Measurements from ENCODE around the gene U2AF1L4. TPM values are rescaled to one million over a fixed set of nuclear protein-coding genes. Genes with fewer than 3 reads are reported as not detected.

Gene U2AF1L4
- 10 to 100 TPM; 17.7 to 21.6 TPM for total RNA-seq
- long read RNA-seq, partial matches to known transcripts, result 1 of 2 reads
- long read RNA-seq, other reads (novel, unspliced or antisense), result 1 of 2 reads

DNA sequence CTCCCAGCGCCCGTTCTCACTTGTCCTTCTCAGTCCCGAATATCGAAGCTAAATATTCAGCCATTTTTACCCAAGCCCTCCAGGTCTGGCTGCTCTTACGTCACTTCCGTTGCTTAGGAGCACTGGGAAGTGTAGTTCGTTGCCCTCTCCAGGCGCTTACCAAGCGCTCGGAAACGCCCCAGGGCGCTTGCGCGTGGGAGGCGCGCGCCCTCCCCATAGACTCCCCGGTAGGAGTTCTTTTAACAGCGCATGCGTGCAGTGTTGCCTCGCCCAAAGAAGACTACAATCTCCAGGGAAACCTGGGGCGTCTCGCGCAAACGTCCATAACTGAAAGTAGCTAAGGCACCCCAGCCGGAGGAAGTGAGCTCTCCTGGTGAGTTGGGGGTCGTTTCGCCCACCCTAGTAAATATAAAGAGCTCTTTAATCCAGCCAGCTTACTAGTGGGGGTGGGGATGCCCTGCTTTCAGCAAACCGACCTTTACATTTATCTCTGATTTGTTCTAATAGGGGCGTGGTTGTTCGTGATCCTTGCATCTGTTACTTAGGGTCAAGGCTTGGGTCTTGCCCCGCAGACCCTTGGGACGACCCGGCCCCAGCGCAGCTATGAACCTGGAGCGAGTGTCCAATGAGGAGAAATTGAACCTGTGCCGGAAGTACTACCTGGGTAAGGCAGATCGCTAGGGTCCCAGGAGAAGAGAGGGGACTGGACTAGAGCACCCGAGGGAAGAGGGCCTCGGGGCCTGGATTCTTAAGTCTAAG lies at the start of gene U2AF1L4, which contains the start of gene PSENEN:
Gene U2AF1L4, minus strand, starts transcription at position 91 of the 759 bp plus-strand sequence. Its CDS starts 27 bp downstream, at position 64.
Gene PSENEN, plus strand, starts transcription at position 324 of the 759 bp plus-strand sequence. Its CDS starts 280 bp downstream, at position 604.
- intact Hi-C loops (cut with DNase I), result loop anchor here in 1 of 2 donors (10.0 kb wide), 1 partner anchor 189 kb away; the partner anchor contains the start of gene LRFN3

GRCh38 chr19:35793381-35794165 lies 48.4 kb upstream of the U2AF1L4 start:
- DNase-seq (no peak), ATAC-seq (no peak)
- intact Hi-C loops (cut with DNase I), result no loop called here

More for the DNA sequence above, at the start of gene U2AF1L4, which contains the start of gene PSENEN:
- DNase-seq (peak; percentile 97), ATAC-seq (peak; percentile 83 to 85)

DNA sequence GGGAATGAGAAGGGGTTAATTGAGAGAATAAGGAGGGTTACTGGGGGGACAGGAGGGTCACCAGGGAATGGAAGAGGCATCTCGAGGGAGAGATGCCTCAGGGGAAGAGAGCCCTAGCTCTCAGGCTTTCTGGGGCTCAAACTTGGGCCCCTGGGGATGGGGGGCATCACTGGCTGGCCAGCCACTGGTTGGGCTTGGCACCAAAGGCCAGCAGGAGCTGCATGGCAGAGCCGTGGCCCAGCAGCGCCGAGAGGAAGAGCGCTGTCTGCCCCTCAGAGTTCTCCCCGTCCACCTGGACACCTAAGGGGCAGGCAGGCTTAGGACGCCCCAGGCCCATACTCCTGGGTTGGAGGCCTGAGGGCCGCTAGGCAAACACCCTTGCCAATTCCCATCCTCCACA lies 47.7 kb upstream of the U2AF1L4 start:
- DNase-seq (no peak), ATAC-seq (no peak)
- intact Hi-C loops (cut with DNase I), result no loop called here

DNA sequence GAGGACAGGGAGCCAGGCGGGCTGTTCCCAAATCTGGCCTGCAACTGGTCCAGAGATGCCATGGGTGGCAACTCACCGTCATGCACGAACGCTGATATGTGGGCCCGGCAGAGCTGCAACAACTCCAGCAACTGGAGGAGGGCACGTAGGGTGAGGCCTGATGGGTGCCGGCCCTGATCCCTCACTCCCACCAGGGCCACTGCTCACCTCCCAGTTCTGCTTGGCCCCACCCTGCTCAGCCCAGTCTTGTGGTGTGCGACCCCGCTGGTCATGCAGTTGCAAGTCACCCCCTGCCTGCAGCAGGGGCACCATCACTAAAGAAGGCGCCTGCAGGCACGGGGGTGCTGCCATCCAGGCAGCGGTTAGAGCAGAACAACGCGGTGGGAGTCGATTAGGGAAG lies 47.1 kb upstream of the U2AF1L4 start:
- DNase-seq, result no peak
- intact Hi-C loops (cut with DNase I), result no loop called here
- ATAC-seq, result no peak

DNA sequence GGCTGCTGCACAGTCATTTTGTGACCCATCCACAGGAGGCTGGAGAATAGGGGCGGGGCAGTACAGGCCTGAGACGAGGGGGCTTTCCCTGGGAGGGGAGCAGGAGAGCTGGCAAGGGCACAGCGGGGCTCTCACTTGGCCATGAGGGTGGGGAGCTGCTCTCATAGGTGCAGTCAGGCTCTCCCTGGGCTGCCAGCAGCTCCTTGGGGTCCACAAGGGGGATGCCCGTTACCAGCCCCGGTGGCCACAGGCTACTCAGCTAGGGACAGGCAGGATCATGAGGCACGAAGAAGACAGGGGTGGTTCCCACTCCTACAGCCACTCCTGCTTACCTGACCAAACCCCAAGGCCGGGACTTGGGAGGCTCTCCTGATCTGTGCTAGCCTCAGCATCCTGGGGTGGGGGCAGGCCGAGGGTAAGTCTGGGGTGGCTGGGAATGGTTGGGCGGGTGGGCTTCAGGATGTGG lies 46.6 kb upstream of the U2AF1L4 start:
- intact Hi-C loops (cut with DNase I), result no loop called here
- ATAC-seq (no peak), DNase-seq (no peak)

- intact Hi-C loops (cut with DNase I), result no loop called here
- DNase-seq (no peak), ATAC-seq (no peak)
These were observed 46.0 kb upstream of the U2AF1L4 start for GRCh38 chr19:35790981-35791813.

- intact Hi-C loops (cut with DNase I), result no loop called here
- ATAC-seq, result no peak
- DNase-seq, result no peak
These were observed 45.0 kb upstream of the U2AF1L4 start for GRCh38 chr19:35789978-35790944.

GRCh38 chr19:35789195-35789977 lies 44.2 kb upstream of the U2AF1L4 start:
- ATAC-seq (no peak), DNase-seq (no peak)
- intact Hi-C loops (cut with DNase I), result no loop called here

- ATAC-seq, result no peak
- DNase-seq, result no peak
These were observed 43.2 kb upstream of the U2AF1L4 start for GRCh38 chr19:35788205-35788960.

GRCh38 chr19:35787227-35787799 lies 42.1 kb upstream of the U2AF1L4 start:
- intact Hi-C loops (cut with DNase I), result no loop called here
- no peak for ATAC-seq
- no peak for DNase-seq

More at GRCh38 chr19:35788205-35788960, 43.2 kb upstream of the U2AF1L4 start:
- intact Hi-C loops (cut with DNase I), result no loop called here

- no peak for ATAC-seq
- intact Hi-C loops (cut with DNase I), result no loop called here
- DNase-seq, result no peak
These were observed 41.3 kb upstream of the U2AF1L4 start for GRCh38 chr19:35786299-35787160.

GRCh38 chr19:35785339-35785627 lies 40.1 kb upstream of the U2AF1L4 start:
- DNase-seq (no peak), ATAC-seq (no peak)
- intact Hi-C loops (cut with DNase I), result no loop called here

GRCh38 chr19:35784503-35785338 lies 39.5 kb upstream of the U2AF1L4 start:
- no peak for ATAC-seq
- DNase-seq, result no peak
- intact Hi-C loops (cut with DNase I), result no loop called here

Data from left cardiac atrium (tissue), 4 donors.